GM08714 (cell line): ENCODE results near the gene ERCC1.

ENCODE experiments used
- H3K4me3 ChIP-seq: fragments of 200-500 bp; sonication (Bioruptor generic); 2 replicates; pipeline ENCODE4 v1.5.1; 2014; ENCODE audit warnings: mild to moderate bottlenecking, low read length, inconsistent platforms
- ZNF274 ChIP-seq: IDR thresholded peaks from 2 replicates; pipeline ENCODE4 v1.6.1; 2012; ENCODE audit warnings: mild to moderate bottlenecking, low read depth, low read length

Gene ERCC1

DNA sequence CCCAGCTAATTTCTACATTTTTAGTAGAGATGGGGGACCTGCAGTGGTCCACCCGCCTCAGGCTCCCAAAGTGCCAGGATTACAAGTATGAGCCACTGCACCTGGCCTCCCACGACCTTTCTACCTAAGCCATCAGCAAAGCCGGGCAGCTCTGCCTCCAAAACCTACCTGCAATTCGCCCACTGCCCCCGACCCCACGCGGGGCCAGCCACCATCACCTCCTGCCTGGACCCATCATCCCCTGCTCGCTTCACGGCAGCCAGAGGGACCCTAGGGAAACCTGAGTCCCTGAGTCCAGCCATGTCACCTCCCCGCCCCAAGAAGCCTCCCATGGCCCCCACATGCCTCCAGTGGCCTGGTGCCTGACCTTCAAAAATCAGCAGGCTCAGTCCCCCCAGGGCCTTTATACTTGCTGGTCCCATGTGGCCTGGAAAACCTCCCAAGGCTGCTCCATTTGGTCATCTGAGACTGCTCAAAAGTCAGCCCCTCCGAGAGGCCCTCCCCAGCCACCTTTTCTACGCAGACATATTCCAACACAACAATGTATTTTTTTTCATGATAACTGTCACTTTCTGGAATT, 65.4 kb downstream of the ERCC1 start:
- H3K4me3 ChIP-seq: no peak overlapping the region
- no peak for TF ChIP-seq ZNF274

DNA sequence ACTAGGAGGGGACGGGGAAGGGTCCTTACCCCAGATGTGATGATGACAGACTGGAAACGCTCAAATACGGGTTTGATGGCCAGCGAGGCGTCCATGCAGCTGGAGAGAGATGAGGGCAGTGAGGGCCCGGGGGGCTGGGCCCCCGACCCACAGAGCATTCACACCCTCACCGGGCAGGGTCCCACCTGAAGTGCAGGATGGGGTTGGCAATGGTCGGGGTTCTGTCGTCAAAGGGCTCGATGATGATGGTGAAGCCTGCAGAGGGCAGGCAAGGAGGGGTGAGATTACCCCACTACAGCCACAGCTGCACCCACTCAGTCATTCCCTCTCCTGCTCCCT, 66.3 kb downstream of the ERCC1 start:
- no peak for TF ChIP-seq ZNF274
- H3K4me3 ChIP-seq: no peak overlapping the region
